GM12878 (cell line): ENCODE data around the gene SLC2A1. TPM values are rescaled to one million over a fixed set of nuclear protein-coding genes. Genes with fewer than 3 reads are reported as not detected.

Source experiments
- ATAC-seq: fragments of 200-7000 bp; cut with Tn5 transposase; 3 replicates; pipeline ENCODE4 v1.9.1; 2020; ENCODE audit warnings: mild to moderate bottlenecking, moderate library complexity
- BruUV-seq: library from RNA; stranded (reverse); fragments of 400-500 nt; replicated peaks from 2 replicates; lab custom pipeline; 2021; lab: Mats Ljungman, UMichigan
- CTCF ChIA-PET: fragments of 300-600 bp; sonication (Branson Sonifier 250); formaldehyde crosslinking; extraction: SDS; loops from one replicate; lab custom pipeline; 2021; ENCODE audit warnings: inconsistent platforms; lab: Yijun Ruan, JAX
- POLR2A ChIA-PET: fragments of 350-600 bp; formaldehyde crosslinking; extraction: SDS; loops from one replicate; lab custom pipeline; 2021; ENCODE audit warnings: inconsistent platforms; lab: Charles Lee
- RAD21 ChIA-PET: fragments of 300-600 bp; sonication (Branson Sonifier 250); formaldehyde crosslinking; loops from one replicate; lab custom pipeline; 2023; ENCODE audit warnings: antibody characterized with exemption; ENCODE audit not compliant: unreplicated experiment; lab: Charles Lee
- SMC1A ChIA-PET: fragments of 300-600 bp; sonication (Branson Sonifier 250); formaldehyde crosslinking; loops from one replicate; lab custom pipeline; 2023; ENCODE audit not compliant: unreplicated experiment, uncharacterized antibody; lab: Charles Lee
- DNase-seq: peaks from one replicate; pipeline ENCODE4 v3.0.0-alpha.2; 2011; ENCODE audit warnings: low read depth, low spot score
- FAIRE-seq: peaks from 3 replicates; lab custom pipeline; 2011; peaks lifted over from hg19 to GRCh38; lab: Jason Lieb, UNC
- H2AFZ ChIP-seq: 2 replicates; pipeline ENCODE4 v1.6.0; 2011; ENCODE audit warnings: low read depth, low read length, control low read depth; ENCODE audit not compliant: control insufficient read depth
- H3K27ac ChIP-seq: 2 replicates; pipeline ENCODE4 v1.5.1; 2011; ENCODE audit warnings: control low read depth; ENCODE audit not compliant: control insufficient read depth, insufficient read depth
- H3K27me3 ChIP-seq, 2 experiments: replicated peaks in 1 of 2; 2 replicates each; pipeline versions ENCODE4 v1.6.0 to v1.6.1; 2011; ENCODE audit warnings: low read length in 1 of 2; ENCODE audit not compliant: control insufficient read depth in 2 of 2, insufficient read depth in 2 of 2
- H3K36me3 ChIP-seq, 2 experiments: 2 replicates each; pipeline ENCODE4 v1.5.1; 2011; ENCODE audit warnings: low read length in 1 of 2; ENCODE audit not compliant: control insufficient read depth in 2 of 2, insufficient read depth in 2 of 2
- H3K4me1 ChIP-seq: 2 replicates; pipeline ENCODE4 v1.6.1; 2011; ENCODE audit warnings: mild to moderate bottlenecking, low read length, moderate library complexity, mixed read lengths; ENCODE audit not compliant: control insufficient read depth, insufficient read depth
- H3K4me2 ChIP-seq: 2 replicates; pipeline ENCODE4 v1.6.0; 2011; ENCODE audit warnings: control low read depth; ENCODE audit not compliant: control insufficient read depth, insufficient read depth
- H3K4me3 ChIP-seq: fragments of 200-600 bp; sonication (generic); 2 replicates; pipeline ENCODE4 v1.5.1; 2016
- H3K79me2 ChIP-seq: 2 replicates; pipeline ENCODE4 v1.6.0; 2011; ENCODE audit warnings: low read length; ENCODE audit not compliant: control insufficient read depth, insufficient read depth
- H3K9ac ChIP-seq: 2 replicates; pipeline ENCODE4 v1.8.0; 2011; ENCODE audit warnings: low read length, control low read depth, mixed read lengths; ENCODE audit not compliant: control insufficient read depth, insufficient read depth
- H3K9me3 ChIP-seq: replicated peaks from 3 replicates; pipeline ENCODE4 v1.5.1; 2011; ENCODE audit warnings: mild to moderate bottlenecking, low read length; ENCODE audit not compliant: control insufficient read depth, insufficient read depth
- H4K20me1 ChIP-seq: 2 replicates; pipeline ENCODE4 v1.6.0; 2011; ENCODE audit not compliant: control insufficient read depth, insufficient read depth
- ATF7 ChIP-seq: fragments of 450-650 bp; IDR thresholded peaks from 2 replicates; pipeline ENCODE4 v1.6.1; 2016; ENCODE audit warnings: low read depth, mild to moderate bottlenecking
- EZH2 ChIP-seq: IDR thresholded peaks from 2 replicates; pipeline ENCODE4 v1.6.1; 2012; ENCODE audit warnings: low read depth, mild to moderate bottlenecking, control low read depth, inconsistent platforms, low read length, borderline replicate concordance; ENCODE audit not compliant: control insufficient read depth
- IKZF1 ChIP-seq: fragments of 450-650 bp; conservative IDR thresholded peaks from 2 replicates; pipeline ENCODE4 v1.6.1; 2017; ENCODE audit warnings: antibody characterized with exemption, mild to moderate bottlenecking
- IKZF2 ChIP-seq, 2 experiments: fragments of 450-650 bp; IDR thresholded peaks; 2 replicates each; pipeline ENCODE4 v1.6.1; 2017; ENCODE audit warnings: mild to moderate bottlenecking in 2 of 2, moderate library complexity in 2 of 2
- MYB ChIP-seq: fragments of 150-350 bp; IDR thresholded peaks from 2 replicates; pipeline ENCODE4 v1.6.1; 2014; ENCODE audit warnings: mild to moderate bottlenecking, low read depth, low read length, borderline replicate concordance
- PAX8 ChIP-seq: fragments of 450-650 bp; IDR thresholded peaks from 2 replicates; pipeline ENCODE4 v1.6.1; 2017; ENCODE audit warnings: mild to moderate bottlenecking, moderate library complexity
- RBBP5 ChIP-seq: fragments of 200-600 bp; sonication (generic); conservative IDR thresholded peaks from 2 replicates; pipeline ENCODE4 v1.6.1; 2016
- SREBF1 ChIP-seq: IDR thresholded peaks from 2 replicates; pipeline ENCODE4 v1.6.1; 2012; ENCODE audit warnings: mild to moderate bottlenecking, low read length
- SREBF2 ChIP-seq: IDR thresholded peaks from 2 replicates; pipeline ENCODE4 v1.6.1; 2012; ENCODE audit warnings: mild to moderate bottlenecking, low read length
- WGBS: methylation state at CpG from one replicate; pipeline ENCODE4 v1.1.6; 2016; ENCODE audit warnings: low lambda C conversion rate; ENCODE audit not compliant: insufficient replicate concordance, insufficient coverage; ENCODE audit errors: missing lambda C conversion rate; 5-methylcytosine and 5-hydroxymethylcytosine counted together
- in situ Hi-C: fragments of 300-500 bp; cut with MboI; formaldehyde crosslinking; loops from 9 replicates; pipeline ENCODE4 v1.14.3; 2018; ENCODE audit warnings: mixed read lengths
- intact Hi-C: fragments of 100-400 bp; cut with micrococcal nuclease; formaldehyde crosslinking; loops from one replicate; pipeline ENCODE4 v1.14.2; 2022; ENCODE audit not compliant: unreplicated experiment
- polyA plus RNA-seq, 11 experiments: library from polyadenylated mRNA; depleted of rRNA in 4 of 11; unstranded in 6 of 11; stranded (reverse) in 5 of 11; fragments of >200 nt; fragmentation: Nextera tagmentation in 4 of 11; fragmentation: Illumina TruSeq in 1 of 11; extraction: Ambion mirVana in 4 of 11; extraction: Trizol in 1 of 11; gene quantifications; 1 replicate in 1 of 11; 2 replicates in 10 of 11; pipeline versions ENCODE4 v1.2.1 to v1.2.3, GENCODE V29; 2011 to 2016; ENCODE audit warnings: inconsistent platforms in 2 of 11, missing spikeins in 2 of 11, low read depth in 1 of 11
- total RNA-seq, 4 experiments: library from RNA; depleted of rRNA in 3 of 4; stranded (reverse); fragments of >200 nt in 3 of 4; fragmentation: Illumina TruSeq in 1 of 4; extraction: Trizol in 1 of 4; gene quantifications; 2 replicates each; pipeline versions ENCODE4 v1.2.1 to v1.2.3, GENCODE V29; 2013 to 2021
- TF ChIP-seq, protein P1 (sequence below): fragments of 450-650 bp; IDR thresholded peaks from 2 replicates; pipeline ENCODE4 v1.6.1; 2014; ENCODE audit warnings: mild to moderate bottlenecking

Gene SLC2A1
- total and polyA plus RNA-seq, 10 of the 15 experiments (the other 5 are each of a cell fraction or from before 2014, with no cell fraction given), result 5.7 to 66.0 (median 44.2) TPM

DNA sequence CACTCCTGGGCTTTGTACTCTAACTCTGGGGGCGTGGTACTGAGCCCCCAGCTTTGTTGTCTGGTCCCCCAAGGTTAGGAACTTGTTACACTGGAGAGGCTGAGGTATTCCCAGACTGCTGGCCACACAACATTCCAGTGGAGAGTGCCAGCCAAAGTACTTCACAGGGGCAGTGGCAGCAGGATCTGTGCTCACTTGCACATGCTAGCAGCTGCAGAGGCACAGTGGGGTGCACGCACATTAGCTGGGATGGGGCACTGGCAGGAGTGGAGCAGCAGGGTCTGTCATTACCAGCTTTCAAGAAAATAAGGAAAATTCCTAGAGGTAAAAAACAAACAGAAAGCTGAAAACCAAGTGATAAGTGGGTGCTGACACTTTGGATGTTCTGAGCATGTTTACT, 81.3 kb downstream of the SLC2A1 start:
- H3K27me3 ChIP-seq, result peaks cover 0 to 2% of the 10 kb centered on the region in 2 experiments; a peak in 3 of 4 replicates
- no peak for DNase-seq
- RAD21 ChIA-PET, result no interaction called here
- no peak for TF ChIP-seq MYB
- no peak for TF ChIP-seq SREBF1
- TF ChIP-seq, all 136 proteins: peak for 0
- peaks cover 2% of the 10 kb centered on the region; the same call in 2 of the 3 replicates for H3K9me3 ChIP-seq
- WGBS, result 13% methylated on average over 2 of the region's 2 CpGs
- intact Hi-C loops, result no loop called here
- no peak for ATAC-seq
- BruUV-seq, result no TSS peak
- ChIA-PET SMC1A (interaction anchor here (0.6 to 0.7 kb wide), 3 partner anchors 216 to 506 kb away, joined by 3 read pairs; no protein-coding TSS in a partner anchor), CTCF (no interaction called here), POLR2A (no interaction called here)
- in situ Hi-C loops, result no loop called here
- no peak for FAIRE-seq
- H3K4me1 ChIP-seq, result no peaks in the 10 kb centered on the region
- no peak overlapping the region for H3K9ac ChIP-seq
- no peak overlapping the region for H2AFZ ChIP-seq
- H3K36me3 ChIP-seq, result no peaks in the 10 kb centered on the region
- no peak overlapping the region for H3K4me2 ChIP-seq
- H4K20me1 ChIP-seq, result no peaks in the 10 kb centered on the region
- no peaks in the 10 kb centered on the region for H3K79me2 ChIP-seq
- H3K4me3 ChIP-seq, result no peak overlapping the region
- H3K27ac ChIP-seq, result no peak overlapping the region

GRCh38 chr1:42876009-42876408, 82.7 kb downstream of the SLC2A1 start:
- ChIA-PET SMC1A (interaction anchor here (1.0 kb wide), 1 partner anchor 37 kb away, joined by 3 read pairs; no protein-coding TSS in a partner anchor), RAD21 (no interaction called here), CTCF (no interaction called here), POLR2A (no interaction called here)
- in situ Hi-C loops (no loop called here), intact Hi-C loops (no loop called here)
- DNase-seq (no peak), ATAC-seq (no peak), FAIRE-seq (peak; percentile 75)
- H3K36me3 ChIP-seq, result no peaks in the 10 kb centered on the region
- peaks cover 0 to 2% of the 10 kb centered on the region in 2 experiments; a peak in 3 of 4 replicates for H3K27me3 ChIP-seq
- no peak overlapping the region for H3K4me2 ChIP-seq
- BruUV-seq, result no TSS peak
- H3K4me3 ChIP-seq, result no peak overlapping the region
- no peaks in the 10 kb centered on the region for H3K79me2 ChIP-seq
- H3K4me1 ChIP-seq, result no peaks in the 10 kb centered on the region
- TF ChIP-seq ATF7 (no peak), PAX8 (no peak), IKZF2 (IDR thresholded peaks at IDR 0.05) (no peak), EZH2 (no peak), IKZF1 (no peak), RBBP5 (no peak), SREBF2 (no peak)
- TF ChIP-seq, protein P1, sequence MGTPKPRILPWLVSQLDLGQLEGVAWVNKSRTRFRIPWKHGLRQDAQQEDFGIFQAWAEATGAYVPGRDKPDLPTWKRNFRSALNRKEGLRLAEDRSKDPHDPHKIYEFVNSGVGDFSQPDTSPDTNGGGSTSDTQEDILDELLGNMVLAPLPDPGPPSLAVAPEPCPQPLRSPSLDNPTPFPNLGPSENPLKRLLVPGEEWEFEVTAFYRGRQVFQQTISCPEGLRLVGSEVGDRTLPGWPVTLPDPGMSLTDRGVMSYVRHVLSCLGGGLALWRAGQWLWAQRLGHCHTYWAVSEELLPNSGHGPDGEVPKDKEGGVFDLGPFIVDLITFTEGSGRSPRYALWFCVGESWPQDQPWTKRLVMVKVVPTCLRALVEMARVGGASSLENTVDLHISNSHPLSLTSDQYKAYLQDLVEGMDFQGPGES, result no peak
- H3K9me3 ChIP-seq, result peaks cover 2% of the 10 kb centered on the region; the same call in 2 of the 3 replicates
- no peak overlapping the region for H3K27ac ChIP-seq
- H3K9ac ChIP-seq, result no peak overlapping the region
- H2AFZ ChIP-seq, result no peak overlapping the region
- H4K20me1 ChIP-seq, result no peaks in the 10 kb centered on the region
